Lung (tissue), 12 donors: ENCODE results near the gene ZC3H7A. TPM values are rescaled to one million over a fixed set of nuclear protein-coding genes. Genes with fewer than 3 reads are reported as not detected.

Source experiments
- ATAC-seq: fragments of 200-7000 bp; cut with Tn5 transposase; one replicate; pipeline ENCODE4 v1.9.1; 2020; ENCODE audit warnings: moderate number of reproducible peaks; ENCODE audit not compliant: insufficient read depth, low FRiP score
- DNase-seq, 3 donors: peaks; one replicate each; pipeline ENCODE4 v3.0.0-alpha.2; 2013 to 2017
- H3K27ac ChIP-seq, 2 donors: one replicate each; pipeline ENCODE4 v1.5.1; 2013; ENCODE audit warnings: mild to moderate bottlenecking in 2 of 2, moderate library complexity in 2 of 2, control low read depth in 1 of 2, inconsistent platforms in 1 of 2, low read depth in 1 of 2, low read length in 1 of 2
- H3K27me3 ChIP-seq, 3 donors: one replicate each; pipeline ENCODE4 v1.5.1; 2013; ENCODE audit warnings: low read length in 2 of 3; ENCODE audit not compliant: control insufficient read depth in 3 of 3, insufficient read depth in 3 of 3
- H3K36me3 ChIP-seq, 4 donors: one replicate each; pipeline ENCODE4 v1.5.1; 2013; ENCODE audit warnings: low read length in 4 of 4, mild to moderate bottlenecking in 1 of 4, moderate library complexity in 1 of 4; ENCODE audit not compliant: control insufficient read depth in 4 of 4, insufficient read depth in 4 of 4
- H3K4me1 ChIP-seq, 5 donors: one replicate each; pipeline ENCODE4 v1.5.1; 2013; ENCODE audit warnings: low read length in 5 of 5, mild to moderate bottlenecking in 2 of 5, moderate library complexity in 1 of 5; ENCODE audit not compliant: control insufficient read depth in 5 of 5, insufficient read depth in 5 of 5
- H3K4me3 ChIP-seq: one replicate; pipeline ENCODE4 v1.5.1; 2013; ENCODE audit warnings: mild to moderate bottlenecking, control low read depth, moderate library complexity
- H3K9ac ChIP-seq, 2 donors: one replicate each; pipeline ENCODE4 v1.5.1; 2013; ENCODE audit warnings: low read length in 2 of 2, control low read depth in 1 of 2; ENCODE audit not compliant: insufficient read depth in 1 of 2
- H3K9me3 ChIP-seq, 4 donors: one replicate each; pipeline ENCODE4 v1.5.1; 2013; ENCODE audit warnings: low read length in 3 of 4, mild to moderate bottlenecking in 1 of 4, moderate library complexity in 1 of 4; ENCODE audit not compliant: control insufficient read depth in 4 of 4, insufficient read depth in 3 of 4
- WGBS, 2 donors: extraction: QIAGEN DNeasy Blood & Tissue Kit; methylation state at CpG; one replicate each; pipeline ENCODE4 v1.1.7; 2013; 5-methylcytosine and 5-hydroxymethylcytosine counted together
- polyA plus RNA-seq, 2 donors: library from polyadenylated mRNA; stranded (reverse); fragments of 200-250 nt; gene quantifications; one replicate each; pipeline ENCODE4 v1.2.1, GENCODE V29; 2013
- total RNA-seq, 2 donors: library from RNA; depleted of rRNA in 1 of 2; stranded (reverse); fragments of >200 nt in 1 of 2; gene quantifications; one replicate each; pipeline ENCODE4 v1.2.1, GENCODE V29; 2014 to 2021
- TF ChIP-seq, protein P1 (sequence below): IDR thresholded peaks from 2 replicates; pipeline ENCODE4 v1.5.1; 2012; ENCODE audit warnings: mild to moderate bottlenecking; ENCODE audit errors: control extremely low read depth, extremely low read depth
- donor health status: control.
- donor health status: control.
- donor health status: Bipolar disorder and iron deficiency.
- donor health status: healthy.
- donor health status: DM: yes; HTN: yes; CAD: no.

ZC3H7A gene
- total and polyA plus RNA-seq, 4 donors, result 22.1 to 127 (median 36.2) TPM

DNA sequence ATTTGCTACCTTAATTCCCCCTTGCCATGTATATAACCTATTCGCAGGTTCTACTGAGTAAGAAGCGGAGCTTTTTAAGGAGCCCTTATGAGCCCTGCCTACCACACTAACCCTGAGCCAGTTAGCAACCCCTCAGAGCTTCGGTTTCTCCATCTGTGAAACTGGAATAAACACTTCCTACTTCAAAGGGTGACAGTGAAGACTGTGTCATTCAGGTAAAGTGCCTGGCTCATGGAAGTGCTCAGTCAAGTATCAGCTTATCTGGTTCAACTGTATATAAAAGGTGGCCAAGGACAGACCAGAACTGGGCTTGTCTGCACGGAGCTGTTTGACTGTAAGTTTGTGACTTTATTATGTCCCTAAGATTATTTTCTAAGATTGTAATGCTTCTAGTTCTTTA is 85.4 kb downstream of the ZC3H7A start:
- ATAC-seq, result peak; percentile 66

DNA sequence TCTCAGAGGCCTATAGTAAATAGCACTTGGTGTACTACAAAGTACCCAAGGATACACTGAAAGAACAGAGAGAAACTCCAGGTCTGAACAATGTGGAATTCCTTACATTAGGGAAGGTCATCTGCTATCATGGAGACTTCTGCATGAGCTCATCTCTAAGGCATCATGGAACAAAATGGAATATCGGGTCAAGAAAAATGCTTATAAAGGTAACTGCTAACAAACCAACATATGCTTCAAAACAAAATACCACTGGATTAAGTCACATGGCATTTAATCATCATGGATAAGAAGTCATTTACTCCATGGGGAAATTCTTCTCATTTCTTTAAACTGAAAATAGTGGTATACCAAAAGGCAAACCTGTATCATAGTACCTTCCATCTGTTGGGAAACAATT is 88.6 kb downstream of the ZC3H7A start:
- peaks cover 0 to 14% (median 12%) of the 10 kb centered on the region in 4 donors for H3K36me3 ChIP-seq
- WGBS, 2 donors, result 91 to 97% methylated on average over 1 of the region's 1 CpG

More for the DNA sequence above, 85.4 kb downstream of the ZC3H7A start:
- Histone ChIP-seq H3K9me3 (no peaks in the 10 kb centered on the region), H3K27me3 (no peaks in the 10 kb centered on the region), H3K36me3 (peaks cover 0 to 14% (median 11%) of the 10 kb centered on the region in 4 donors), H3K27ac (no peak overlapping the region), H3K4me3 (no peak overlapping the region), H3K9ac (no peak overlapping the region), H3K4me1 (peaks cover 0 to 17% (median 0%) of the 10 kb centered on the region in 5 donors)
- no peak for DNase-seq
- 77 to 88% methylated on average over 4 of the region's 4 CpGs for WGBS, 2 donors
- TF ChIP-seq, protein P1, sequence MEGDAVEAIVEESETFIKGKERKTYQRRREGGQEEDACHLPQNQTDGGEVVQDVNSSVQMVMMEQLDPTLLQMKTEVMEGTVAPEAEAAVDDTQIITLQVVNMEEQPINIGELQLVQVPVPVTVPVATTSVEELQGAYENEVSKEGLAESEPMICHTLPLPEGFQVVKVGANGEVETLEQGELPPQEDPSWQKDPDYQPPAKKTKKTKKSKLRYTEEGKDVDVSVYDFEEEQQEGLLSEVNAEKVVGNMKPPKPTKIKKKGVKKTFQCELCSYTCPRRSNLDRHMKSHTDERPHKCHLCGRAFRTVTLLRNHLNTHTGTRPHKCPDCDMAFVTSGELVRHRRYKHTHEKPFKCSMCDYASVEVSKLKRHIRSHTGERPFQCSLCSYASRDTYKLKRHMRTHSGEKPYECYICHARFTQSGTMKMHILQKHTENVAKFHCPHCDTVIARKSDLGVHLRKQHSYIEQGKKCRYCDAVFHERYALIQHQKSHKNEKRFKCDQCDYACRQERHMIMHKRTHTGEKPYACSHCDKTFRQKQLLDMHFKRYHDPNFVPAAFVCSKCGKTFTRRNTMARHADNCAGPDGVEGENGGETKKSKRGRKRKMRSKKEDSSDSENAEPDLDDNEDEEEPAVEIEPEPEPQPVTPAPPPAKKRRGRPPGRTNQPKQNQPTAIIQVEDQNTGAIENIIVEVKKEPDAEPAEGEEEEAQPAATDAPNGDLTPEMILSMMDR, result no peak

DNA sequence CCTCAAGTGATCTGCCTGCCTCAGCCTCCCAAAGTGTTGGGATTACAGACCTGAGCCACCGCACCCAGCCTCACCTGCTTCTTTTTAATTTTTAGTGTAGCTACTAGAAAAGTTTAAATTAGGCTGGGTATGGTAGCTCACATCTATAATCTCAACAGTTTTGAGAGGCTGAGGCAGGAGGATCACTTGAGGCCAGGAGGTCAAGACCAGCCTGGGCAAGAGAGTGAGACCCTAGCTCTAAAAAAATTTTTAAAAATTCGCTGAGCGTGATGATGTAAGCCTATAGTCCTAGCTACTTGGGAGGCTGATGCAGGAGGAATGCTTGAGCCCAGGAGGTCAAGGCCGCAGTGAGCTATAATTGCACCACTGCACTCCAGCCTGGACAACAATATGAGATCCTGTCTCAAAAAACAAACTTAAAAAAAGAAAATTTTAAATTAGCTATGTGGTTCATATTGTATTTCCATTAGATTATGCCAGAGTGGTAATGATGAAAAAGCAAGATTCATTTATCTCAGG is 89.3 kb downstream of the ZC3H7A start:
- 96 to 97% methylated on average over 4 of the region's 4 CpGs for WGBS, 2 donors
- Histone ChIP-seq H3K27me3 (no peaks in the 10 kb centered on the region), H3K9ac (no peak overlapping the region), H3K9me3 (no peaks in the 10 kb centered on the region), H3K36me3 (peaks cover 0 to 17% (median 12%) of the 10 kb centered on the region in 4 donors), H3K27ac (peak overlapping the region in 1 of 2 donors; percentile 55), H3K4me1 (peaks cover 0 to 26% (median 13%) of the 10 kb centered on the region in 5 donors), H3K4me3 (no peak overlapping the region)
- no peak for DNase-seq
- no peak for ATAC-seq
- TF ChIP-seq, protein P1, result no peak

More for the DNA sequence above, 88.6 kb downstream of the ZC3H7A start:
- Histone ChIP-seq H3K9ac (no peak overlapping the region), H3K4me3 (no peak overlapping the region), H3K27me3 (no peaks in the 10 kb centered on the region), H3K27ac (peak overlapping the region in 1 of 2 donors; percentile 55), H3K4me1 (peaks cover 0 to 26% (median 13%) of the 10 kb centered on the region in 5 donors), H3K9me3 (no peaks in the 10 kb centered on the region)
- TF ChIP-seq, protein P1, result no peak
- DNase-seq, result no peak
- no peak for ATAC-seq
